ENCODE measurements around the gene FAM107B. TPM values are rescaled to one million over a fixed set of nuclear protein-coding genes. Genes with fewer than 3 reads are reported as not detected.

FAM107B gene
- total and polyA plus RNA-seq, 10 of the 15 experiments (the other 5 are each of a cell fraction or from before 2014, with no cell fraction given), result 22.9 to 162 (median 86.6) TPM

DNA sequence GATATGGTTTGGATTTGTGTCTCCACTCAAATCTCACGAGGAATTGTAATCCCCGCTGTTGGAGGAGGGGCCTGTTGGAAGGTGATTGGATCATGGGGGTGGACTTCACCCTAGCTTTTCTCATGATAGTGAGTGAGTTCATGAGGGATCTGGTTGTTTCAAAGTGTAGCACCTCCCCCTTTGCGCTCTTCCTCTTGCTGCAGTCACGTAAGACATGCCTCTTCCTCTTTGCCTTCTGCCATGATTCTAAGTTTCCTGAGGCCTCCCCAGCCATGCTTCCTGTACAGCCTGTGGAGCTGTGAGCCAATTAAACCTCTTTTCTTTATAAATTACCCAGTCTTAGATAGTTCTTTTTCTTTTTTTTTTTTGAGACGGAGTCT lies 46.1 kb upstream of the FAM107B start (continued):
- TF ChIP-seq EP300 (IDR thresholded peaks at IDR 0.05; ENCODE audit: borderline replicate concordance in 1 of 2, control insufficient read depth in 1 of 2, low read depth in 2 of 2, low read length in 2 of 2) (no peak), ZNF207 (IDR thresholded peaks at IDR 0.05; ENCODE audit: borderline replicate concordance) (no peak)

DNA sequence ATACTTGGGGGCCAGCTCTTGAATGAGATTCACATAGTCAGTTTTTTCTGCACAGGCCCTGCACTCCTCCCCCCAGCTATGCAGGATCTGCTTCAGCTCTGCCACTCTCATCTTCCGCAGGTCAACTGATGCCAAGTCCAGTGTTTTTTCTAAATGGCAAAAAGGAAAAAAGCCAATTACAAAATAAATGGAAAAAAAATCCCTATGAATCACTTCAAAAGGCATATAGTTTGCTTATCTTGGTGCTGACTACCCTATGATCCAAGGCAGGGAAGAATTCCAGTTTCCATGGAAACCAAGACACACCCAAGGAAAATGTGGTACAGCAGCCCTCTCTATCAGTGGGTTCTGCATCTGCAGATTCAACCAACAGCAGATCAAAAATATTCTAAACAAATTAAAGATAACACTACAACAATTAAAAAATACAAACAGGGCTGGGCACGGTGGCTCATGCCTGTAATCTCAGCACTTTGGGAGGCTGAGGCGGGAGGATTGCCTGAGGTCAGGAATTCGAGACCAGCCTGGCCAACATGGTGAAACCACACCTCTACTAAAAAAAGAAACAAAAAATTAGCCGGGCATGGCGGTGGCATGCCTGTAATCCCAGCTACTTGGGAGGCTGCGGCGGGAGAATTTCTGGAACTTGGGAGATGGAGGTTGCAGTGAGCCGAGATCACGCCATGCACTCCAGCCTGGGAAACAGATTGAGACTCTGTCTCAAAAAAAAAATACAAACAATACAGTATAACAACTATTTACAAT lies 45.5 kb upstream of the FAM107B start:
- ChIA-PET SMC1A (ENCODE audit: uncharacterized antibody, unreplicated experiment) (interaction anchor here (1.1 to 2.6 kb wide), 8 partner anchors 10 to 320 kb away, joined by 3 to 22 read pairs (median 4); no protein-coding TSS in a partner anchor), RAD21 (ENCODE audit: unreplicated experiment) (interaction anchor here (1.2 to 2.9 kb wide), 2 partner anchors 283 to 1033 kb away, joined by 4 to 9 read pairs; no protein-coding TSS in a partner anchor), POLR2A (interaction anchor here (1.0 kb wide), 1 partner anchor 290 kb away, joined by 3 read pairs; no protein-coding TSS in a partner anchor), CTCF (interaction anchor here (1.1 to 7.7 kb wide), 5 partner anchors 11 to 318 kb away, joined by 3 to 134 read pairs (median 3); no protein-coding TSS in a partner anchor)
- H3K27me3 ChIP-seq (replicated peaks in 1 of 2; ENCODE audit: control insufficient read depth in 2 of 2, insufficient read depth in 2 of 2, low read length in 1 of 2), result no peaks in the 10 kb centered on the region
- DNase-seq (ENCODE audit: low read depth, low spot score), result no peak
- H3K27ac ChIP-seq (ENCODE audit: control insufficient read depth, insufficient read depth), result no peak overlapping the region
- H4K20me1 ChIP-seq (ENCODE audit: control insufficient read depth, insufficient read depth), result no peaks in the 10 kb centered on the region
- H3K4me2 ChIP-seq (ENCODE audit: control insufficient read depth, insufficient read depth), result no peak overlapping the region
- ATAC-seq, result no peak
- H3K79me2 ChIP-seq (ENCODE audit: control insufficient read depth, insufficient read depth, low read length), result no peaks in the 10 kb centered on the region
- no peaks in the 10 kb centered on the region for H3K4me1 ChIP-seq (ENCODE audit: control insufficient read depth, insufficient read depth, low read length)
- WGBS (ENCODE audit: insufficient coverage, insufficient replicate concordance, low lambda C conversion rate, missing lambda C conversion rate), result 65% methylated on average over 10 of the region's 10 CpGs
- H3K36me3 ChIP-seq (ENCODE audit: control insufficient read depth in 2 of 2, insufficient read depth in 2 of 2, low read length in 1 of 2), result no peaks in the 10 kb centered on the region
- H3K9ac ChIP-seq (ENCODE audit: control insufficient read depth, insufficient read depth, low read length), result no peak overlapping the region
- no peak overlapping the region for H2AFZ ChIP-seq (ENCODE audit: control insufficient read depth, low read depth, low read length)
- intact Hi-C loops (cut with micrococcal nuclease; ENCODE audit: unreplicated experiment), result loop anchor here (5.0 kb wide), 2 partner anchors 173 to 258 kb away; no protein-coding TSS in a partner anchor
- no peaks in the 10 kb centered on the region for H3K9me3 ChIP-seq (replicated peaks; ENCODE audit: control insufficient read depth, insufficient read depth, low read length)
- no peak for FAIRE-seq
- no TSS peak for BruUV-seq (replicated peaks)
- no peak overlapping the region for H3K4me3 ChIP-seq
- in situ Hi-C loops (cut with MboI), result loop anchor here (5.0 to 10.0 kb wide), 2 partner anchors 318 to 625 kb away; no protein-coding TSS in a partner anchor
- TF ChIP-seq, protein P1, sequence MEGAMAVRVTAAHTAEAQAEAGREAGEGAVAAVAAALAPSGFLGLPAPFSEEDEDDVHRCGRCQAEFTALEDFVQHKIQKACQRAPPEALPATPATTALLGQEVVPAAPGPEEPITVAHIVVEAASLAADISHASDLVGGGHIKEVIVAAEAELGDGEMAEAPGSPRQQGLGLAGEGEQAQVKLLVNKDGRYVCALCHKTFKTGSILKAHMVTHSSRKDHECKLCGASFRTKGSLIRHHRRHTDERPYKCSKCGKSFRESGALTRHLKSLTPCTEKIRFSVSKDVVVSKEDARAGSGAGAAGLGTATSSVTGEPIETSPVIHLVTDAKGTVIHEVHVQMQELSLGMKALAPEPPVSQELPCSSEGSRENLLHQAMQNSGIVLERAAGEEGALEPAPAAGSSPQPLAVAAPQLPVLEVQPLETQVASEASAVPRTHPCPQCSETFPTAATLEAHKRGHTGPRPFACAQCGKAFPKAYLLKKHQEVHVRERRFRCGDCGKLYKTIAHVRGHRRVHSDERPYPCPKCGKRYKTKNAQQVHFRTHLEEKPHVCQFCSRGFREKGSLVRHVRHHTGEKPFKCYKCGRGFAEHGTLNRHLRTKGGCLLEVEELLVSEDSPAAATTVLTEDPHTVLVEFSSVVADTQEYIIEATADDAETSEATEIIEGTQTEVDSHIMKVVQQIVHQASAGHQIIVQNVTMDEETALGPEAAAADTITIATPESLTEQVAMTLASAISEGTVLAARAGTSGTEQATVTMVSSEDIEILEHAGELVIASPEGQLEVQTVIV (IDR thresholded peaks at IDR 0.05; ENCODE audit: borderline replicate concordance, partially characterized antibody), result no peak
- TF ChIP-seq KLF5 (IDR thresholded peaks at IDR 0.05; ENCODE audit: partially characterized antibody) (no peak), EP300 (IDR thresholded peaks at IDR 0.05; ENCODE audit: borderline replicate concordance in 1 of 2, control insufficient read depth in 1 of 2, low read depth in 2 of 2, low read length in 2 of 2) (no peak), ZNF687 (IDR thresholded peaks at IDR 0.05) (no peak), CBX5 (IDR thresholded peaks at IDR 0.05; ENCODE audit: low read depth) (no peak), RELA (IDR thresholded peaks at IDR 0.05; ENCODE audit: borderline replicate concordance, partially characterized antibody) (no peak)
- TF ChIP-seq, protein P2, sequence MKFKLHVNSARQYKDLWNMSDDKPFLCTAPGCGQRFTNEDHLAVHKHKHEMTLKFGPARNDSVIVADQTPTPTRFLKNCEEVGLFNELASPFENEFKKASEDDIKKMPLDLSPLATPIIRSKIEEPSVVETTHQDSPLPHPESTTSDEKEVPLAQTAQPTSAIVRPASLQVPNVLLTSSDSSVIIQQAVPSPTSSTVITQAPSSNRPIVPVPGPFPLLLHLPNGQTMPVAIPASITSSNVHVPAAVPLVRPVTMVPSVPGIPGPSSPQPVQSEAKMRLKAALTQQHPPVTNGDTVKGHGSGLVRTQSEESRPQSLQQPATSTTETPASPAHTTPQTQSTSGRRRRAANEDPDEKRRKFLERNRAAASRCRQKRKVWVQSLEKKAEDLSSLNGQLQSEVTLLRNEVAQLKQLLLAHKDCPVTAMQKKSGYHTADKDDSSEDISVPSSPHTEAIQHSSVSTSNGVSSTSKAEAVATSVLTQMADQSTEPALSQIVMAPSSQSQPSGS (IDR thresholded peaks at IDR 0.05; ENCODE audit: low read length), result no peak

All from GM12878 (cell line).